ENCODE results near the gene POLRMT. TPM values are rescaled to one million over a fixed set of nuclear protein-coding genes. Genes with fewer than 3 reads are reported as not detected.
A peak's percentile ranks its signal among the peaks of the same experiment; 100 is the strongest.
"Not testable (repeated sequence)": the region's sequence is repeated elsewhere in the genome, so short reads cannot be mapped to it uniquely, and the experiment has no call there.

Gene POLRMT
- polyA plus RNA-seq, 1 donor (not counting 4 experiments of a cell fraction or from before 2014, with no cell fraction given), result 33.3 TPM

DNA sequence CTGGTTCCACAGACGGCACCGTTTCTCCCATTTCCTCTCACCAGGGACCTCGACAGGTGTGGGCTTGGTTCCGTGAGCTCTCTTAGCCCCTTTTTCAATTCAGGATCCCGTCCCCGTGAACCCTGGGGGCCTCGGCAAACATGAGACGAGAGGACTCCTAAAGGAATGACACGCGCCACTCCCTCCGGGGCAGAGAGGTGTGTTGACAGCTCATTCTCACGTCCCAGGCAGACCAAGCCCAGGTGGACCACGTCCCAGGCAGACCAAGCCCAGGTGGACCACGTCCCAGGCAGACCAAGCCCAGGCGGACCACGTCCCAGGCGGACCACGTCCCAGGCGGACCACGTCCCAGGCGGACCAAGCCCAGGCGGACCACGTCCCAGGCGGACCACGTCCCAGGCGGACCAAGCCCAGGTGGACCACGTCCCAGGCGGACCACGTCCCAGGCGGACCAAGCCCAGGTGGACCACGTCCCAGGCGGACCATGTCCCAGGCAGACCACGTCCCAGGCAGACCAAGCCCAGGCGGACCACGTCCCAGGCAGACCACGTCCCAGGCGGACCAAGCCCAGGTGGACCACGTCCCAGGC lies 33.7 kb upstream of the POLRMT start:
- H3K9me1 ChIP-seq (ENCODE audit: control insufficient read depth, extremely low read depth, insufficient read depth, low read length); H3K4me3 ChIP-seq (ENCODE audit: control insufficient read depth in 2 of 3, extremely low read depth in 1 of 3, insufficient read depth in 2 of 3, low read depth in 1 of 3, low read length in 3 of 3); H3K9me3 ChIP-seq (ENCODE audit: control insufficient read depth, low read depth, low read length); H3K36me3 ChIP-seq (ENCODE audit: control insufficient read depth in 2 of 2, extremely low read depth in 1 of 2, insufficient read depth in 2 of 2, low read length in 2 of 2); dilution Hi-C loops (cut with MboI; ENCODE audit: extremely low pct_ligation_motif_present, low sequenced_read_pairs); H3K9ac ChIP-seq (ENCODE audit: control insufficient read depth, extremely low read depth, insufficient read depth, low read length); H3K27ac ChIP-seq (ENCODE audit: control insufficient read depth, insufficient read depth, low read length); H3K27me3 ChIP-seq (ENCODE audit: control insufficient read depth, extremely low read depth, insufficient read depth, low read length); FAIRE-seq; DNase-seq (ENCODE audit: low read depth, low spot score); H3K4me2 ChIP-seq (ENCODE audit: control insufficient read depth, extremely low read depth, insufficient read depth, low read depth, low read length); H2AFZ ChIP-seq (ENCODE audit: control insufficient read depth, low read length); H4K20me1 ChIP-seq (ENCODE audit: control insufficient read depth, extremely low read depth, insufficient read depth, low read length): not testable (repeated sequence)
- peaks cover 11% of the 10 kb centered on the region for H3K79me2 ChIP-seq (ENCODE audit: control insufficient read depth, insufficient read depth, low read length)
- peaks cover 12% of the 10 kb centered on the region for H3K4me1 ChIP-seq (ENCODE audit: control insufficient read depth, extremely low read depth, insufficient read depth, low read length)

DNA sequence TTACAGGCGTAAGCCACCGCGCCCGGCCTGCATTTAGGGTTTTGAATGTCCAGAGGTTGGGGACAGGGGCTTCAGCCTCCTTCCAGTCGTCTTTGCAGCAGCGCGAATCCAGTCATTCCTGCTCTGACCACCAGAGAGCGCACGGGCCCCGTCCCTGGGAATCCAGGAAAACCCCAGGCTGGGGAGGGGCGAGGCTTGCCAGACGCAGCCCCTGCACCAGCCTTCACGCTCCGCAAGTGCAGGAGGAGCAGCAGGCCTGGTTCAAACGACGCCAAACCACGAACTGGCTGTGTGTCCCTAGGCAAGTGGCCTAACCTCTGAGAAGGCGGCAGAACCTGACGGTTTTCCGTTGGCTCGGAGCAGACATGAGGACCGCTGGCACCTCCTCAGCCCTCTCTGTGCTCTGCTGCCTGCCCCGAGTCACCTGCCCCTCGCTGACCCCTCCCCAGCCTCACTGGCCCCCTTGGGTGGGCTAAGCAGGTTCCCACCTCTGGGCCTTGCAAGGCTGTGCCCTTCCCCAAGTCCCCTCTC lies 31.6 kb upstream of the POLRMT start:
- peaks cover 32% of the 10 kb centered on the region for H3K79me2 ChIP-seq (ENCODE audit: control insufficient read depth, insufficient read depth, low read length)
- no peak for TF ChIP-seq EZH2 (IDR thresholded peaks at IDR 0.05; ENCODE audit: low read length)
- TF ChIP-seq, protein P1, sequence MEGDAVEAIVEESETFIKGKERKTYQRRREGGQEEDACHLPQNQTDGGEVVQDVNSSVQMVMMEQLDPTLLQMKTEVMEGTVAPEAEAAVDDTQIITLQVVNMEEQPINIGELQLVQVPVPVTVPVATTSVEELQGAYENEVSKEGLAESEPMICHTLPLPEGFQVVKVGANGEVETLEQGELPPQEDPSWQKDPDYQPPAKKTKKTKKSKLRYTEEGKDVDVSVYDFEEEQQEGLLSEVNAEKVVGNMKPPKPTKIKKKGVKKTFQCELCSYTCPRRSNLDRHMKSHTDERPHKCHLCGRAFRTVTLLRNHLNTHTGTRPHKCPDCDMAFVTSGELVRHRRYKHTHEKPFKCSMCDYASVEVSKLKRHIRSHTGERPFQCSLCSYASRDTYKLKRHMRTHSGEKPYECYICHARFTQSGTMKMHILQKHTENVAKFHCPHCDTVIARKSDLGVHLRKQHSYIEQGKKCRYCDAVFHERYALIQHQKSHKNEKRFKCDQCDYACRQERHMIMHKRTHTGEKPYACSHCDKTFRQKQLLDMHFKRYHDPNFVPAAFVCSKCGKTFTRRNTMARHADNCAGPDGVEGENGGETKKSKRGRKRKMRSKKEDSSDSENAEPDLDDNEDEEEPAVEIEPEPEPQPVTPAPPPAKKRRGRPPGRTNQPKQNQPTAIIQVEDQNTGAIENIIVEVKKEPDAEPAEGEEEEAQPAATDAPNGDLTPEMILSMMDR (optimal IDR thresholded peaks at IDR 0.05 in 1 of 3, IDR thresholded peaks at IDR 0.05 in 1 of 3, conservative IDR thresholded peaks at IDR 0.05 in 1 of 3; ENCODE audit: extremely low read depth in 1 of 3, insufficient read depth in 2 of 3, low read length in 3 of 3), result peak; percentile 80 to 97 (median 91)
- H3K9me3 ChIP-seq (ENCODE audit: control insufficient read depth, low read depth, low read length), result no peaks in the 10 kb centered on the region
- H2AFZ ChIP-seq (ENCODE audit: control insufficient read depth, low read length), result peak overlapping the region; percentile 82
- peaks cover 16% of the 10 kb centered on the region for H4K20me1 ChIP-seq (ENCODE audit: control insufficient read depth, extremely low read depth, insufficient read depth, low read length)
- peaks cover 30% of the 10 kb centered on the region for H3K4me1 ChIP-seq (ENCODE audit: control insufficient read depth, extremely low read depth, insufficient read depth, low read length)
- DNase-seq (ENCODE audit: low read depth, low spot score), result no peak
- H3K9ac ChIP-seq (ENCODE audit: control insufficient read depth, extremely low read depth, insufficient read depth, low read length), result no peak overlapping the region
- peak overlapping the region; percentile 74 for H3K4me2 ChIP-seq (ENCODE audit: control insufficient read depth, extremely low read depth, insufficient read depth, low read depth, low read length)
- no peak overlapping the region for H3K27ac ChIP-seq (ENCODE audit: control insufficient read depth, insufficient read depth, low read length)
- no peak for FAIRE-seq
- dilution Hi-C loops (cut with MboI; ENCODE audit: extremely low pct_ligation_motif_present, low sequenced_read_pairs), result no loop called here
- H3K4me3 ChIP-seq (ENCODE audit: control insufficient read depth in 2 of 3, extremely low read depth in 1 of 3, insufficient read depth in 2 of 3, low read depth in 1 of 3, low read length in 3 of 3), result peak overlapping the region in 1 of 3 experiments; percentile 37
- H3K36me3 ChIP-seq (ENCODE audit: control insufficient read depth in 2 of 2, extremely low read depth in 1 of 2, insufficient read depth in 2 of 2, low read length in 2 of 2), result no peaks in the 10 kb centered on the region
- no peaks in the 10 kb centered on the region for H3K27me3 ChIP-seq (ENCODE audit: control insufficient read depth, extremely low read depth, insufficient read depth, low read length)
- H3K9me1 ChIP-seq (ENCODE audit: control insufficient read depth, extremely low read depth, insufficient read depth, low read length), result no peaks in the 10 kb centered on the region
